PC-9 (cell line): ENCODE data around the gene FAM149B1. TPM values are rescaled to one million over a fixed set of nuclear protein-coding genes. Genes with fewer than 3 reads are reported as not detected.

Experiments
- BruUV-seq: library from RNA; stranded (reverse); fragments of 400-500 nt; replicated peaks from 2 replicates; lab custom pipeline; 2021; lab: Mats Ljungman, UMichigan
- CTCF ChIA-PET: fragments of 300-600 bp; sonication (Branson Sonifier 250); formaldehyde crosslinking; loops from one replicate; lab custom pipeline; 2022; ENCODE audit warnings: antibody characterized with exemption; lab: Charles Lee
- POLR2A ChIA-PET: fragments of 300-600 bp; sonication (Branson Sonifier 250); formaldehyde crosslinking; loops from one replicate; lab custom pipeline; 2022; ENCODE audit warnings: antibody characterized with exemption; ENCODE audit not compliant: unreplicated experiment; lab: Charles Lee
- DNase-seq, 2 experiments: peaks; one replicate each; pipeline versions ENCODE4 v3.0.0 to v3.0.0-alpha.2; 2015 to 2022; ENCODE audit warnings: mixed read lengths in 1 of 2
- H2AFZ ChIP-seq: fragments of 200-600 bp; sonication (generic); 2 replicates; pipeline ENCODE4 v1.8.1; 2017; ENCODE audit warnings: antibody characterized with exemption
- H3F3A ChIP-seq: fragments of 200-600 bp; sonication (generic); 2 replicates; pipeline ENCODE4 v1.8.1; 2017; ENCODE audit warnings: antibody characterized with exemption, mild to moderate bottlenecking, low read depth; ENCODE audit not compliant: insufficient read depth
- H3K27ac ChIP-seq: fragments of 200-600 bp; sonication (generic); 2 replicates; pipeline ENCODE4 v1.6.1; 2016; ENCODE audit warnings: mixed run types
- H3K27me3 ChIP-seq: fragments of 200-600 bp; sonication (generic); 2 replicates; pipeline ENCODE4 v1.6.1; 2016; ENCODE audit warnings: low read depth, mixed run types; ENCODE audit not compliant: insufficient read depth
- H3K36me3 ChIP-seq: fragments of 200-600 bp; sonication (generic); 2 replicates; pipeline ENCODE4 v1.6.1; 2016; ENCODE audit warnings: low read depth, mixed run types
- H3K4me1 ChIP-seq: fragments of 200-600 bp; sonication (generic); replicated peaks from 2 replicates; pipeline ENCODE4 v1.6.1; 2016; ENCODE audit warnings: mixed run types; ENCODE audit not compliant: insufficient read depth
- H3K4me2 ChIP-seq: fragments of 200-600 bp; sonication (generic); 2 replicates; pipeline ENCODE4 v1.6.1; 2017; ENCODE audit warnings: mixed run types
- H3K4me3 ChIP-seq: fragments of 200-600 bp; sonication (generic); 2 replicates; pipeline ENCODE4 v1.6.1; 2016; ENCODE audit warnings: mixed run types
- H3K79me2 ChIP-seq: fragments of 200-600 bp; sonication (generic); 2 replicates; pipeline ENCODE4 v1.6.1; 2017; ENCODE audit warnings: low read depth, mixed run types
- H3K9me2 ChIP-seq: fragments of 200-600 bp; sonication (generic); 2 replicates; pipeline ENCODE4 v1.8.1; 2017; ENCODE audit warnings: mild to moderate bottlenecking; ENCODE audit not compliant: insufficient read depth
- H3K9me3 ChIP-seq: fragments of 200-600 bp; sonication (generic); 2 replicates; pipeline ENCODE4 v1.8.1; 2016; ENCODE audit warnings: low read depth; ENCODE audit not compliant: insufficient read depth
- H4K20me1 ChIP-seq: fragments of 200-600 bp; sonication (generic); 2 replicates; pipeline ENCODE4 v1.8.1; 2017; ENCODE audit not compliant: insufficient read depth
- CTCF ChIP-seq: fragments of 200-600 bp; sonication (generic); conservative IDR thresholded peaks from 2 replicates; pipeline ENCODE4 v1.6.1; 2017; ENCODE audit warnings: mixed run types, antibody characterized with exemption, mild to moderate bottlenecking, moderate library complexity
- EZH2 ChIP-seq: fragments of 200-600 bp; sonication (generic); IDR thresholded peaks from 2 replicates; pipeline ENCODE4 v1.8.0; 2017; ENCODE audit warnings: antibody characterized with exemption, low read depth
- intact Hi-C: fragments of 100-400 bp; cut with micrococcal nuclease; formaldehyde crosslinking; loops from one replicate; pipeline ENCODE4 v1.10.0; 2022; ENCODE audit not compliant: unreplicated experiment
- total RNA-seq: library from RNA; stranded (reverse); gene quantifications from 2 replicates; pipeline ENCODE4 v1.2.3, GENCODE V29; 2021

The FAM149B1 gene
- total RNA-seq, 1 experiment from 2014 or later = 22.9 TPM

DNA sequence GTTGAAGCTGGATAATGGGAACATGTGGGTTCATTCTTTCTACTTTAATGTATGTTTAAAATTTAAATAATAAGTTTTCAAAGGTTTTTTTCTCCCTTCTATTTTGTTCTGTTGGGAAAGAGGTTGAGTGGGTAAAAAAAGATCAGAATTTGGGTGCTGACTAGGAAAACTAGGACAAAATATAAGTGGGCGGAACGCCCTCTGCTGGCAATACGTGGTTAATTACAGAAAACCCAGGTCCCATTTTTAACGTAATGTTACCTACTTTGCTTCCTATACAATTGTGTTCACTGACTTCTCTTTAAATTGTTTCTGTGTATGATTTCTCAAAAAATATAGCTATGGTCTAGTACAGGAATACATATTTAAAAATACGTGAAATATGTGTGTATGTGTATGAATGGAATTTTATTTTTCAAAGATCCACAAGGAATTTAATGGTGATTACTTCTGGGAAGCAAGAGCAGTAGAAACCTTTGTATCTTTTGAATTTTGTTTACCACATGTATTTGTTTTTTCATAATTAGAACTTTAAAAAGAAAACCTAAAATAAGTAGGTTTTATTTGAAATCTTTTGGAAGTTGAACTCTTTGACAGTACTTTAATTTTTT, 8.8 kb upstream of the FAM149B1 start:
- no peak overlapping the region for H2AFZ ChIP-seq
- ChIA-PET POLR2A (interaction anchor here (0.6 kb wide), 2 partner anchors 62 kb away, joined by 3 to 6 read pairs; partner anchors contain the start of gene P4HA1), CTCF (interaction anchor here (0.6 to 1.0 kb wide), 3 partner anchors 15 to 157 kb away, joined by 3 to 6 read pairs (median 4); partner anchors contain the start of gene P4HA1)
- no peak overlapping the region for H3K4me3 ChIP-seq
- H3F3A ChIP-seq = peaks cover 13% of the 10 kb centered on the region
- H3K27ac ChIP-seq = 0 out of 2 replicates have a peak overlapping the region, but pooled peaks have one; percentile 19
- no peak overlapping the region for H3K4me2 ChIP-seq
- intact Hi-C loops = loop anchor here (1.0 to 10.0 kb wide), 3 partner anchors 63 to 284 kb away; partner anchors contain the start of gene P4HA1
- H4K20me1 ChIP-seq = peaks cover 23% of the 10 kb centered on the region
- TF ChIP-seq EZH2 = no peak
- peak; percentile 92 for TF ChIP-seq CTCF
- DNase-seq = peak; percentile 38 to 39
- no peaks in the 10 kb centered on the region for H3K27me3 ChIP-seq
- H3K36me3 ChIP-seq = peaks cover 47% of the 10 kb centered on the region
- H3K79me2 ChIP-seq = peaks cover 43% of the 10 kb centered on the region
- no TSS peak for BruUV-seq
- no peaks in the 10 kb centered on the region for H3K4me1 ChIP-seq
- no peaks in the 10 kb centered on the region for H3K9me3 ChIP-seq
- no peaks in the 10 kb centered on the region for H3K9me2 ChIP-seq

DNA sequence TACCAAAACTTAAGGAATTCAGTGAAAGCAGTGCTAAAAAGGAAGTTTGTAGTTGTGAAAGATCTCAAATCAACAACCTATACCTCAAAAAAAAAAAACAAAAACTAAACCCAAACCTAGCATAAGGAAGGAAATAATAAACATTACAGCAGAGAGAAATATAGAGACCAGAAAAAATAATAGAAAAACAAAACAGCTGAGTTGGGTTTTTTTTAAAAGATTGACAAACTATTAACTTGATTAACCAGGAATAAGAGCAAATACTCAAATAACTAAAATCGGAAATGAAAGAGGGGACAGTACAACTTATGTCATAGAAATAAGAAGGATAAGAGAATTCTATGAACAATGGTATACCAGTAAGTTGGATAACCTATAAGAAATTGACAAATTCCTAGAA, 6.8 kb upstream of the FAM149B1 start:
- H4K20me1 ChIP-seq = peaks cover 20% of the 10 kb centered on the region
- CTCF ChIA-PET = no interaction called here
- DNase-seq = no peak
- peaks cover 4% of the 10 kb centered on the region; the same call in 1 of the 2 replicates for H3K4me1 ChIP-seq
- POLR2A ChIA-PET = interaction anchor here (0.6 kb wide), 1 partner anchor 876 kb away, joined by 7 read pairs; no protein-coding TSS in a partner anchor
- peaks cover 59% of the 10 kb centered on the region for H3K79me2 ChIP-seq
- H3K4me3 ChIP-seq = no peak overlapping the region
- no peak overlapping the region for H2AFZ ChIP-seq
- H3K9me2 ChIP-seq = no peaks in the 10 kb centered on the region
- H3F3A ChIP-seq = peaks cover 13% of the 10 kb centered on the region
- no peaks in the 10 kb centered on the region for H3K27me3 ChIP-seq
- no TSS peak for BruUV-seq
- H3K36me3 ChIP-seq = peaks cover 37% of the 10 kb centered on the region
- H3K4me2 ChIP-seq = no peak overlapping the region
- no peaks in the 10 kb centered on the region for H3K9me3 ChIP-seq
- H3K27ac ChIP-seq = no peak overlapping the region
- intact Hi-C loops = no loop called here
- TF ChIP-seq CTCF = no peak
- TF ChIP-seq EZH2 = no peak

DNA sequence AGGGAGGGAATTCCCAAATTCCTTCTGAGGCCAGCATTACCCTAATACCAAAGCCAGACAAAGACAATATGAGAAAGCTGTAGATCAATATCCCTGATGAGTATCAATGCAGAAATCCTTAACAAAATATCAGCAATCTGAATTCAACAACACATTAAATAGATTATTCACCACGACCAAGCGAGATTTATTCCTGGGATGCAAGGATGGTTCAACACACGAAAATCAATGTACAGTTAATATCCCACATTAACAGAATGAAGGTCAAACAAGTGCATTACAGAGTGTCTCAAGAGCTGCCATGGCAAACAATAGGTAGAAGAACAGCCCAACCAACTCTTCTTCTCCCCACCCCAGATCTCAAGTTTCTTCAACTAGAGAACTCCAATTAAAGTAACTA, 6.3 kb upstream of the FAM149B1 start:
- Histone ChIP-seq H3K4me3 (no peak overlapping the region), H4K20me1 (peaks cover 18% of the 10 kb centered on the region), H3K9me2 (no peaks in the 10 kb centered on the region), H3K9me3 (no peaks in the 10 kb centered on the region), H3K79me2 (peaks cover 65% of the 10 kb centered on the region), H3F3A (peaks cover 16% of the 10 kb centered on the region), H3K4me2 (no peak overlapping the region), H2AFZ (no peak overlapping the region), H3K36me3 (peaks cover 33% of the 10 kb centered on the region), H3K27ac (no peak overlapping the region), H3K4me1 (peaks cover 9% of the 10 kb centered on the region), H3K27me3 (no peaks in the 10 kb centered on the region)
- TF ChIP-seq CTCF (no peak), EZH2 (no peak)
- ChIA-PET CTCF (no interaction called here), POLR2A (interaction anchor here (0.6 kb wide), 1 partner anchor 877 kb away, joined by 7 read pairs; no protein-coding TSS in a partner anchor)
- no peak for DNase-seq
- intact Hi-C loops = no loop called here
- BruUV-seq = no TSS peak
